Rectal smooth muscle tissue (tissue), 1 donor: ENCODE measurements around the gene EXOG.

Source experiments
- H3K27ac ChIP-seq: one replicate; pipeline ENCODE4 v1.7.0; 2013; ENCODE audit warnings: low read depth, low read length, inconsistent platforms
- H3K27me3 ChIP-seq: one replicate; pipeline ENCODE4 v1.7.0; 2013; ENCODE audit warnings: low read length; ENCODE audit not compliant: control insufficient read depth, insufficient read depth
- H3K36me3 ChIP-seq: one replicate; pipeline ENCODE4 v1.7.0; 2013; ENCODE audit warnings: low read length; ENCODE audit not compliant: control insufficient read depth, insufficient read depth
- H3K4me1 ChIP-seq: one replicate; pipeline ENCODE4 v1.7.0; 2013; ENCODE audit warnings: low read length; ENCODE audit not compliant: control insufficient read depth, insufficient read depth
- H3K4me3 ChIP-seq: one replicate; pipeline ENCODE4 v1.7.0; 2013; ENCODE audit warnings: low read length
- H3K9ac ChIP-seq: one replicate; pipeline ENCODE4 v1.7.0; 2013; ENCODE audit warnings: low read length

The EXOG gene

DNA sequence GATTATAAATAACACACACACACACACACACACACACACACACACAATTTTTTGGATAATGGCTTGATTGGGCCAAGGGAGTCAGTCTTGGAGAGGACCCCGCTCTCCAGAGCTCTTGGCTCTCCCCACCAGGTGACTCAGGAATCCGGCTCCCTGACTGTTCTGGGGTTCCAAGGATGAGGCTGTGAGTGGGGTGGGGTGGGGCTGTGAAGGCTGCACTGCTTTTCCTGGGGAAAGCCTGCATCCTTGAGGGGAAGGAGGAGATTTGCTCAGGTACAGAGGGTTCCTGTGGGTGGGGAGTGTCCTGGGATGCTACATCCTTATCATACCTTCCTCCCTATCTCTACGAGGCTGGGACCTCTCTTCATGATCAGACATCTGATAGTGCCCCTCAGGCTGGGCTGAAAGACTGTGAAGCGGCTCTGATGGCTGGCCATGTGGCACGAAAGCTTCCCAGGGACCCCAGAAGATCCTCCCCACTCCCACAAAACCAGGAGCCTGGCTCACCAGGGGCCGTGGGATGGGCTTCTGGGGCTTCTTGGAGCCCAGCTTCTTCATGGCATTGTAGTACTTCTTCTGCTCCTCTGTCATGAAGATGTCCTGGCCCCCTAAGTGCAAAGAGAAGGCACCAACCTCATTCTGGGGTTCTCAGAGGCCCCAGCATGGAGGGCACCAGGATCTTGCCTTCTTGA lies 59.2 kb downstream of the EXOG start:
- Histone ChIP-seq H3K4me3 (no peak overlapping the region), H3K27me3 (no peaks in the 10 kb centered on the region), H3K9ac (no peak overlapping the region), H3K4me1 (no peaks in the 10 kb centered on the region), H3K27ac (no peak overlapping the region), H3K36me3 (no peaks in the 10 kb centered on the region)

DNA sequence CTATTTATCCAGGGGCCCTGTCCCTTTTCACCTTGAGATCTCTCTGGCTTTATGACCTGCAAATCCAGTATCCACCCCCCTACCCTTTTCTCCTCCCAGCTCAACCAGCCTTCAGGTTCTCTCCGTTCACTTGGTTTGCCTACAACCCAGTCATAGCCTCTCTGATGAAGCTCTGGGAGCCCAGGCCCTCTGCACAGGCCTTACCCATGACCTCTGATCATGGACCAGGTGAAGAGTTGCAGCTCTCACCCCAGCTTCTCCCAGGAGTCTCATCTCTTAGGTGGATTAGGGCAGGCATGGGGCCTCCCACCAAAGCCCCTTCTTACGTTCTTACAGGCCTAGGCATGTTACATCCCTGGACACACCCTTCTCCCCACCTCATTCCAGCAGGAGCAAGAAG lies 59.8 kb downstream of the EXOG start:
- Histone ChIP-seq H3K36me3 (no peaks in the 10 kb centered on the region), H3K4me1 (no peaks in the 10 kb centered on the region), H3K27ac (no peak overlapping the region)

DNA sequence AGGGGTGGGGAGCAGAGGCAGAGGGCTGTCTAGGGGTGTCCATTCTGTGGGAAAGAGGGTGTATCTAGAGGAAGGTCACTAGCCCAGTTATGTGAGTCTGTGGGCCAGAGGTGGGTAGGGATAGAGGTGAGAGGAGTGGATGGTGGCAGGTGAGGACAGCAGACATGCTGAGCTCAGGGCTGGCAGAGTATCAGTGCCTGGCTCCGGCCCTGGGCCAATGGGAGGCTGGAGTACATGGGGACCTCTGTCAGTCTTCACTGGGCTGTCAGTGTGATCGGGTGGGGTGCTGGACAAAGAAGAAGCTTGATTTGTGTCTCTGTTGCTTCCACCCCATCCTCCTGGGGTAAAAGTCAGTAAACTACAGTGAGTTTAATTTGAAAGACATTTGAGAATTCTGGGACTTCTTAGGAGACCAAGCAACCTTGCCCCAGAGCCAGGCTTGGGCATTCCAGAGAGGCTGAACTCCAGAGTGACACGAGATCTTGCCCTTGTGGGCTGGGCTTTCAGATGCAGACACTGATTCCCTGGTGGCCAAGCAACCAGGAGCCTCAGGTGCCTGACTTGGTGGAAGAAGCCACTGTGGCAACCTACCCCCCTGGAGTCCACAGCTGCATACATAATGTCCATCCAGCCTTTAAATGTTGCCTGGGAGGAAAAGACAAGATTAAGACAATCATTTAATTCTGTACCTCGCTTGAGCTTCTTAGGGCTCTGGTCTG lies 60.7 kb downstream of the EXOG start:
- H3K27me3 ChIP-seq, result no peaks in the 10 kb centered on the region
- H3K9ac ChIP-seq, result no peak overlapping the region
- H3K27ac ChIP-seq, result no peak overlapping the region
- H3K36me3 ChIP-seq, result no peaks in the 10 kb centered on the region
- H3K4me3 ChIP-seq, result no peak overlapping the region
- H3K4me1 ChIP-seq, result no peaks in the 10 kb centered on the region

More for the DNA sequence above, 59.8 kb downstream of the EXOG start:
- Histone ChIP-seq H3K27me3 (no peaks in the 10 kb centered on the region), H3K9ac (no peak overlapping the region), H3K4me3 (no peak overlapping the region)

DNA sequence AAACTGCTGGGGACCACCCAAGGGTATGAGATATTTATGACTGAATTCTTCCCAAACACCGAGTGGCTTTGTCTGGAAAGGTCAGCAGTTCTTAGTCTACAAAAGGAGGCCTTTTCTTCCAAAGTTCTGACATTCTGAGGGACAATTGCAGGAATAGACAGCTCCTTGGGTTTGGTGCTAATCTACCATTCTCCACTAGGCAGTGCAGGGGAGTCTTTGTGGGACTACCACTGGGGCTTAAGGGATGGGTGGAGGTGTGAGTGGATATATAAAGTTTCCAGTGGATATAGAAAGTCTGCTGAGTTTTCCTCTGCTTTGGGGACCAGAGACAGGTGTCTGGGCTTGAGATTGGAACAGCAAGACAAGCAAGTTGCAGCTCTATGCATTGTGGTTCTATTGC lies 62.7 kb downstream of the EXOG start:
- no peak overlapping the region for H3K27ac ChIP-seq
- H3K4me1 ChIP-seq, result no peaks in the 10 kb centered on the region
- no peaks in the 10 kb centered on the region for H3K36me3 ChIP-seq
- H3K9ac ChIP-seq, result no peak overlapping the region
- no peak overlapping the region for H3K4me3 ChIP-seq
- no peaks in the 10 kb centered on the region for H3K27me3 ChIP-seq

DNA sequence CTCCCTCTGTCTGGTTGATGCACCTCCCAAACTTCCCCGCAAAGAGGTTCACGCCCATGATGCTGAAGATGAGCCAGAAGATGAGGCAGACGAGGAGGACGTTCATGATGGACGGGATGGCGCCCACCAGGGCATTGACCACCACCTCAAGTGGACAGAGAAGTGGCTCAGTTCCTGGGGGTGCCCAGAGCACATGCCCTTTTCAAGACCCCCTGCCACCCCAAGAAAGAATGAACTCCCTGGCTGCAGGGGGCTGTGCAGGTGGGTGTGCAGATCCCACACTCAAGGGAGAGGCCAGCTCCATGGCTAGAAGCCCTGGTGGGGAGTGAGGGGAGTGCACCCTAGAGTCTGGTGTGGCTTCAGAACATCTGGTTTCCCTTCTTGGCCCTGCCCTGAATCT lies 64.1 kb downstream of the EXOG start:
- Histone ChIP-seq H3K27me3 (no peaks in the 10 kb centered on the region), H3K36me3 (no peaks in the 10 kb centered on the region), H3K4me3 (no peak overlapping the region), H3K4me1 (no peaks in the 10 kb centered on the region), H3K9ac (no peak overlapping the region), H3K27ac (no peak overlapping the region)

DNA sequence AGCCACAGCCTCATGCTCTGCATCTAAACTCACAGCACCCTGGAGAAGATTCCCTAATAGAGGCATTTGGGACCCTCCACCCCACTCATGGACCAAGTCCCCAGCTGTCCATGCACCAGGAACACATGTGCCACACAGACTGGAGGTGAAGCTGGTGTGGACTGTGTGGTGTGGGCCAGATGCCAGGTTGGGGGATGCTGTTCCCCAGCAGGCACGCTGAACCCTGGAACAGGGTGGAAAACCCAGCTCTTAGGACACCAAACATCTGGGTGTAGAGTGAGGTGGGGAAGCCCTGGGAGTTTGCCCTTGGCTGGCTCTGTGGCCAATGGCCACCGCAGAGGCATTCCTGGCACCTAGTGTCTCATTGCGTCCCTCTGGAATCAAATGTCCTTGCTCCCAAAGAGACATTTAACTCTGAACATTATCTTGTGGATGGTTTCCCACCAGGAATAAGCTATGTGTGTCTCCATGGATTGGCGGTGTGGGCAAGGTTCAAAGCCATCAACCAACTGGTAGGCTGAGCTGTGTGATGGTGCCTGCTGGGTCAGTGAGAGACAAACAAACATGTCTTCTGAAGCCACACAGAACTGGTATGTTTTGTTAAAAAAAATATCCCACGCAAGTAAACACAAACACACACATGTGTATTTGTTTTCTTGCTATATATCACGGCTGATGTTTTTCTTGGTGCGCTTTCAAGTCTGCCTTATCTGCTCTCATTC lies 65.0 kb downstream of the EXOG start:
- no peaks in the 10 kb centered on the region for H3K4me1 ChIP-seq
- H3K9ac ChIP-seq, result no peak overlapping the region
- H3K27ac ChIP-seq, result no peak overlapping the region
- H3K4me3 ChIP-seq, result no peak overlapping the region
- no peaks in the 10 kb centered on the region for H3K36me3 ChIP-seq
- no peaks in the 10 kb centered on the region for H3K27me3 ChIP-seq

DNA sequence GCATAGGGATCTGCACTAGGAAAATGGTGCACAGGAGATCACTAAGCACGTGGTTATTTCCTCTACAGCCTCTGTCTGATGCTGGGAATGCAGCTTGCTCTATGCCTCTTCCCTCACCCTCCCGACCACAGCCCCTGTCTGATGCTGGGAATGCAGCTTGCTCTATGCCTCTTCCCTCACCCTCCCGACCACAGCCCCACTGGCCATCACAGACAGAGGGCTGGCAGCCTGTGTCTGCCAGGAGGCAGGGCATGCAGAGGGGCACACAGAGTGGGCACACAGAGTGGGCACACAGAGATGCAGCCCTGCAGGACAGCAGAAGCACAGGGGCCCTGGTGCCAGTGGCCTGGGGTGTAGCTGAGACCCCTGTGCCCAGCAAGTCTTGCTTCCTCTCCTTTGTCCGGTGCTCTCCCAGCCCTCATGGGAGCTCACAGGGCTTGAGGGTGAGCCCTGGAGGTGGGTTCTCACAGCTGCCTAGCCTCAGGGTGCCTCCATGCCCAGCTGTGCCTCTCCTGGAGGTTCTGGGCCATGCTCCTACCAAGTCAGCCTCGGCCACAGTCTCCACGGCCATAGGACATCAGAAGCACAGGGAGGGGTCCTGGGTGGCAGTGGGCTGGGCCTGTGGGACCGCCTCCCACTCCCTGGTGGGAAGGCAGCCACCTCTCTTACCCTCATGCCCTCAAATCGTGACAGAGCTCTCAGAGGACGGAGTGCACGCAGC lies 65.8 kb downstream of the EXOG start:
- H3K4me1 ChIP-seq, result no peaks in the 10 kb centered on the region
- no peaks in the 10 kb centered on the region for H3K36me3 ChIP-seq
- no peak overlapping the region for H3K27ac ChIP-seq
- no peak overlapping the region for H3K9ac ChIP-seq
- H3K4me3 ChIP-seq, result no peak overlapping the region
- no peaks in the 10 kb centered on the region for H3K27me3 ChIP-seq

DNA sequence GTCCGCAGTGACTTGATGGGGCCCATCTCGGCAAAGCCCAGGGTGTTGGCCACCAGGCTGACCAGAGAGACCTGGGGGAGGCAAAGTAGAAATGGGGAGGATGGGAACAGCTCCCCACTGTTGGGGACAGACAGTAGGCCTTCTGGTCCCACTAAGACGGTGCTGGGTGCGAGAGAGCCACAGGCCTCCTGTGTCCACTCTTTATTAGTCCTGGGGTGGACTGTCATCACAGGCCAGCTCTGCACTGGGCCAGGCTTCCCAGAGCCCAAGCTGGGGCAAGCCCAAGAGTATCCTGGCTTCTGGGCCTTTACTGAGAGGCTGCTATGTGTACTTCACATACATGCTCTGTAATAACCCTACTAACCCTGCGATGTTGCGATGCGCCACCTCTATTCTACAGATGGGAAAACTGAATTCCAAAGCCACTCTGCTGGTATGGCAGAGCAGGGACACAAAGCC lies 66.4 kb downstream of the EXOG start:
- Histone ChIP-seq H3K4me3 (no peak overlapping the region), H3K27me3 (no peaks in the 10 kb centered on the region), H3K36me3 (no peaks in the 10 kb centered on the region), H3K9ac (no peak overlapping the region), H3K27ac (no peak overlapping the region), H3K4me1 (no peaks in the 10 kb centered on the region)

DNA sequence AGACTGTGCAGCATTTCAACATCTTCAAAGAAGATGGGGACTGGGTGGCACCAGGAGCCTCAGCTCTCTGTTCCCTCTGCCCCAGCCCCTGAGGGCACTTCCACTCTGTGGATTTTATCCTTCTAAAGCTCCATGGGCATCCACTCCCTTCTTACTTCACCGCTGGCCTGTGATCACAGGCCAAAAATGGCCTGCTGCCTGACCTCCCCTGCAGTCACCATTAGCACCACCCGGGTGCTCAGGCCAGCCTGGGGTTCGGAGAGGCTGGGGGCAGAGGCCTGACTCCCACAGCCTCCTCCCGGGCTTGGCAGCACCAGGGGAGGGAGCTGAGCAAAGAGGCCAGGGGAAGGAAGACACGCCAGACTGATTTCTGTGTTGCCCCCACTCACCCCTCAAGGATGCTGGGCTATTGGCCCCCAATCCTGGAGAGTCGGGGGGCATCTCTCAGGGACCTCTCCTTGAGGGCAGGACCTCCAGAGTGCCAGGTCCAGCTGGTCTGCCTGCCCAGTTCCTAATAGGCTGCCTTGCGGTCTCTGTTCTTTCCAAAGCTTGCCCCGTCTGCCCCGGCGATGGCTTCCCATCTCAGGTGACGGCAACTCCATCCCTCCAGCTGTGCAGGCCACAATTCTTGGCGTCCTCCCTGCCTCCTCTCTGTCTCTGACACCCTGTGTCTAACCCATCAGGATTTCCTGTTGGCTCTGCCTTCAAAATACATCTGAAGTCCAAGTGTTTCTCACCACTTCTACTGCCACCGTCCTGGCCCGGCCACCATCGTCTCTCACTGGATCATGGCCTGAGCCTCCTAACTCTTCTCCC lies 67.1 kb downstream of the EXOG start:
- Histone ChIP-seq H3K27ac (no peak overlapping the region), H3K9ac (no peak overlapping the region), H3K27me3 (no peaks in the 10 kb centered on the region), H3K4me1 (no peaks in the 10 kb centered on the region), H3K36me3 (no peaks in the 10 kb centered on the region), H3K4me3 (no peak overlapping the region)

DNA sequence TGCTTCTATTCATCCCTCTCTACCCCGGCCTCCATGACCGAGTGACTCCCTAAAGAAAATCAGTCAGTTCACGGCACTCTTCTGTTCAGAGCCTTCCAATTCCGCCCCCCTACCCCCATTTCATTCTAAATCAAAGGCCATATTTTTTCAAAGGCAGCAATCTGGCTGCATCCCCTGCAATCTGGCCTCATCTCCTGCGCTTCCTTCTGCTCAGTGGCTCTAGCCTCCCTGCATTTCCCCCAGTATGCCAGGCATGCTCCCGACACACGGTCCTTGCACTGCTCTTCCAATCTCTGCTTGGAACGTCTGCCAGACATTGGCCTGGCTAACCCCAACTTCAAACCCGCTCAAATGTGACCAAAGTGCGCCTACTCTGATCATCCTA lies 67.7 kb downstream of the EXOG start:
- H3K36me3 ChIP-seq, result no peaks in the 10 kb centered on the region
- no peak overlapping the region for H3K27ac ChIP-seq
- no peak overlapping the region for H3K9ac ChIP-seq
- H3K4me3 ChIP-seq, result no peak overlapping the region
- no peaks in the 10 kb centered on the region for H3K27me3 ChIP-seq
- H3K4me1 ChIP-seq, result no peaks in the 10 kb centered on the region

DNA sequence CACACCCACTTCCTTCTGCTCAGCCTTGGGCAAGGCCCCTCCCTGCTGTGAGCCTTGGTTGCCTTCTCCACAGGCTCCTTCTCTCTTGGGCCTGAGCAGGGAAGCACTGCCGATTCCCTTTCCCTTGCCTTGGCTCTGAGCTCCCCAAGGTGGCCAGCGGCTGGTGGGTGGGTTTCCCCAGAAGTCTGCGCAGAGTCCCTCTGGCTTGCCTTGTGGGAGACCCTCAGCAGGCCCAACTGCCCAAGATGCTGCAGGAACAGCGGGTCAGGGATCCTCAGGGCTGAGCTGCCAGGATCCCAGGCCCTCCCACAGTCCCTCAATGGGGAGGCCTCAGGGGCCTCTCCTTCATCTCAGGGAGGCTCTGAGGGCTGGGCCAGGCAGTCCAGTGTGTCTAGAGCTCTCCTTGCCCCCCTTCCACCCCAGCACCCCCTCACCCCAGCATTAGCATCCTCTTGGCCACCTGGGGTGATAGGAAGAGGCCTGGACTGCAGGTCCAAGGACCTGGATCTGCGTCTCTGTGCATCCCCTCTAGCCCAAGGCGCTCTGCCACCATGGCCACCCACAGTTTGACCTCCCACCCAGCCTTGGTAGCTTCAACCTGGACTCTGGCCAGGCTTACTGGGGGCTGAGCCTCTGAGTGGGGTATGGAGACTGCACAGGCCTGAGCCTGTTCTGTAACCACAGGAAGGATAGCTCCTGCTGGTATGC lies 68.6 kb downstream of the EXOG start:
- Histone ChIP-seq H3K9ac (no peak overlapping the region), H3K27ac (no peak overlapping the region), H3K4me1 (no peaks in the 10 kb centered on the region), H3K27me3 (no peaks in the 10 kb centered on the region), H3K36me3 (no peaks in the 10 kb centered on the region), H3K4me3 (no peak overlapping the region)
